ENCODE data around the gene ARHGEF37.

Gene ARHGEF37

GRCh38 chr5:149643781-149644180, 62.5 kb downstream of the ARHGEF37 start:
- no peak overlapping the region for H2AFZ ChIP-seq (ENCODE audit: low read depth, low read length)
- no peaks in the 10 kb centered on the region for H3K4me1 ChIP-seq (ENCODE audit: low read length)
- H3K4me2 ChIP-seq (ENCODE audit: low read length), result no peak overlapping the region
- H3K36me3 ChIP-seq (replicated peaks; ENCODE audit: low read depth, low read length), result no peaks in the 10 kb centered on the region
- H3K4me3 ChIP-seq (ENCODE audit: low read length), result no peak overlapping the region
- no peak overlapping the region for H3K27ac ChIP-seq (ENCODE audit: low read length)
- H4K20me1 ChIP-seq (ENCODE audit: insufficient read depth, low read length), result no peaks in the 10 kb centered on the region
- no peak for TF ChIP-seq EZH2phosphoT487 (IDR thresholded peaks at IDR 0.05; ENCODE audit: low read depth)
- no peak for TF ChIP-seq CTCF (IDR thresholded peaks at IDR 0.05; ENCODE audit: low read depth, low read length)
- no peaks in the 10 kb centered on the region for H3K79me2 ChIP-seq (ENCODE audit: low read length)
- no peaks in the 10 kb centered on the region for H3K9me3 ChIP-seq (ENCODE audit: insufficient read depth, low read length)
- H3K27me3 ChIP-seq (ENCODE audit: low read depth, low read length), result no peaks in the 10 kb centered on the region
- H3K9ac ChIP-seq (ENCODE audit: low read length), result no peak overlapping the region

- H3K27ac ChIP-seq (ENCODE audit: low read length), result no peak overlapping the region
- H2AFZ ChIP-seq (ENCODE audit: low read depth, low read length), result no peak overlapping the region
- H3K4me3 ChIP-seq (ENCODE audit: low read length), result no peak overlapping the region
- no peak overlapping the region for H3K9ac ChIP-seq (ENCODE audit: low read length)
- H3K4me2 ChIP-seq (ENCODE audit: low read length), result no peak overlapping the region
- H3K27me3 ChIP-seq (ENCODE audit: low read depth, low read length), result no peaks in the 10 kb centered on the region
- TF ChIP-seq CTCF (IDR thresholded peaks at IDR 0.05; ENCODE audit: low read depth, low read length) (no peak), EZH2phosphoT487 (IDR thresholded peaks at IDR 0.05; ENCODE audit: low read depth) (no peak)
- H3K79me2 ChIP-seq (ENCODE audit: low read length), result no peaks in the 10 kb centered on the region
- H4K20me1 ChIP-seq (ENCODE audit: insufficient read depth, low read length), result no peaks in the 10 kb centered on the region
- no peaks in the 10 kb centered on the region for H3K4me1 ChIP-seq (ENCODE audit: low read length)
- no peaks in the 10 kb centered on the region for H3K9me3 ChIP-seq (ENCODE audit: insufficient read depth, low read length)
- no peaks in the 10 kb centered on the region for H3K36me3 ChIP-seq (replicated peaks; ENCODE audit: low read depth, low read length)
Observed at GRCh38 chr5:149644629-149645028, 63.3 kb downstream of the ARHGEF37 start.

- Histone ChIP-seq H3K4me1 (ENCODE audit: low read length) (no peaks in the 10 kb centered on the region), H3K9me3 (ENCODE audit: insufficient read depth, low read length) (no peaks in the 10 kb centered on the region), H3K9ac (ENCODE audit: low read length) (no peak overlapping the region), H3K27ac (ENCODE audit: low read length) (no peak overlapping the region), H3K4me2 (ENCODE audit: low read length) (no peak overlapping the region), H3K27me3 (ENCODE audit: low read depth, low read length) (no peaks in the 10 kb centered on the region), H3K4me3 (ENCODE audit: low read length) (no peak overlapping the region), H4K20me1 (ENCODE audit: insufficient read depth, low read length) (no peaks in the 10 kb centered on the region), H3K36me3 (replicated peaks; ENCODE audit: low read depth, low read length) (no peaks in the 10 kb centered on the region), H3K79me2 (ENCODE audit: low read length) (no peaks in the 10 kb centered on the region), H2AFZ (ENCODE audit: low read depth, low read length) (no peak overlapping the region)
- TF ChIP-seq EZH2phosphoT487 (IDR thresholded peaks at IDR 0.05; ENCODE audit: low read depth) (no peak), CTCF (IDR thresholded peaks at IDR 0.05; ENCODE audit: low read depth, low read length) (no peak)
Observed at GRCh38 chr5:149645236-149645635, 63.9 kb downstream of the ARHGEF37 start.

- Histone ChIP-seq H3K36me3 (replicated peaks; ENCODE audit: low read depth, low read length) (no peaks in the 10 kb centered on the region), H2AFZ (ENCODE audit: low read depth, low read length) (no peak overlapping the region), H3K27ac (ENCODE audit: low read length) (no peak overlapping the region), H3K9me3 (ENCODE audit: insufficient read depth, low read length) (no peaks in the 10 kb centered on the region), H4K20me1 (ENCODE audit: insufficient read depth, low read length) (no peaks in the 10 kb centered on the region), H3K27me3 (ENCODE audit: low read depth, low read length) (no peaks in the 10 kb centered on the region), H3K4me1 (ENCODE audit: low read length) (no peaks in the 10 kb centered on the region), H3K79me2 (ENCODE audit: low read length) (no peaks in the 10 kb centered on the region), H3K4me3 (ENCODE audit: low read length) (no peak overlapping the region), H3K4me2 (ENCODE audit: low read length) (no peak overlapping the region), H3K9ac (ENCODE audit: low read length) (no peak overlapping the region)
- no peak for TF ChIP-seq EZH2phosphoT487 (IDR thresholded peaks at IDR 0.05; ENCODE audit: low read depth)
- no peak for TF ChIP-seq CTCF (IDR thresholded peaks at IDR 0.05; ENCODE audit: low read depth, low read length)
Observed at GRCh38 chr5:149645725-149646124, 64.4 kb downstream of the ARHGEF37 start.
